SK-N-MC (cell line): ENCODE results near the gene POM121.
"Not testable (repeated sequence)": the region's sequence is repeated elsewhere in the genome, so short reads cannot be mapped to it uniquely, and the experiment has no call there.

Source experiments
- DNase-seq: peaks from one replicate; pipeline ENCODE4 v3.0.0-alpha.2; 2011; ENCODE audit warnings: low read depth, low spot score
- H3K27ac ChIP-seq: fragments of 200-600 bp; sonication (generic); 2 replicates; pipeline ENCODE4 v1.5.1; 2016; ENCODE audit warnings: mixed run types
- H3K36me3 ChIP-seq: fragments of 200-600 bp; sonication (generic); 2 replicates; pipeline ENCODE4 v1.6.1; 2017; ENCODE audit warnings: antibody characterized with exemption, low read length, mixed read lengths; ENCODE audit not compliant: insufficient read depth
- H3K4me3 ChIP-seq: fragments of 200-600 bp; sonication (generic); 2 replicates; pipeline ENCODE4 v1.5.1; 2016
- H3K9ac ChIP-seq: fragments of 200-600 bp; sonication (generic); 2 replicates; pipeline ENCODE4 v1.8.0; 2017; ENCODE audit warnings: mixed run types, mixed read lengths; ENCODE audit not compliant: insufficient read length
- H3K9me3 ChIP-seq: fragments of 200-600 bp; sonication (generic); 2 replicates; pipeline ENCODE4 v1.6.1; 2017; ENCODE audit warnings: low read depth, mild to moderate bottlenecking, antibody characterized with exemption, low read length, moderate library complexity, mixed read lengths

The POM121 gene

GRCh38 chr7:72976434-72976833 lies 51.5 kb downstream of the POM121 start:
- not testable (repeated sequence) for H3K9me3 ChIP-seq, H3K4me3 ChIP-seq, DNase-seq, H3K36me3 ChIP-seq, H3K27ac ChIP-seq, H3K9ac ChIP-seq

DNA sequence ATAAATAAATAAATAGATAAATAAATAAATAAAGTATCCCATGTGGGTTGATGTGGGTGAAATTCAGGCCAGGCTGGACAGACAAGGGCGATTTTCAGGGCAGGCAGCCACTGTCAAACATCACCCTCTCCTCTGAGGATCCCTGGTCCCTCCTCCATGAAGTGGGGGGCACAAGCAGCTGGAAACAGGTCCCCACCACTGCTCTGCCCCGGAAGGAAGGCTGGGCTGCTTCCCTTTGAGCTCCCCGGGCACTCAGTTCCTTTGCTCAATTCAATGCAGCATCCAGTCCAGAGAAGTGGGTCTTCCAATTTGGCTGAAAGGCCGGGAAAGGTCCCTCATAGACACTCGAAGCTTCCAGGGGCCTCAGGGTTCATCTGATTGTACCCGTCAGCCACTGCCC lies 55.5 kb downstream of the POM121 start:
- H3K9ac ChIP-seq, H3K27ac ChIP-seq, H3K36me3 ChIP-seq, H3K4me3 ChIP-seq, DNase-seq, H3K9me3 ChIP-seq: not testable (repeated sequence)

- H3K4me3 ChIP-seq, H3K27ac ChIP-seq, H3K36me3 ChIP-seq, DNase-seq, H3K9me3 ChIP-seq, H3K9ac ChIP-seq: not testable (repeated sequence)
Measured at GRCh38 chr7:72982084-72982483, 57.2 kb downstream of the POM121 start.

DNA sequence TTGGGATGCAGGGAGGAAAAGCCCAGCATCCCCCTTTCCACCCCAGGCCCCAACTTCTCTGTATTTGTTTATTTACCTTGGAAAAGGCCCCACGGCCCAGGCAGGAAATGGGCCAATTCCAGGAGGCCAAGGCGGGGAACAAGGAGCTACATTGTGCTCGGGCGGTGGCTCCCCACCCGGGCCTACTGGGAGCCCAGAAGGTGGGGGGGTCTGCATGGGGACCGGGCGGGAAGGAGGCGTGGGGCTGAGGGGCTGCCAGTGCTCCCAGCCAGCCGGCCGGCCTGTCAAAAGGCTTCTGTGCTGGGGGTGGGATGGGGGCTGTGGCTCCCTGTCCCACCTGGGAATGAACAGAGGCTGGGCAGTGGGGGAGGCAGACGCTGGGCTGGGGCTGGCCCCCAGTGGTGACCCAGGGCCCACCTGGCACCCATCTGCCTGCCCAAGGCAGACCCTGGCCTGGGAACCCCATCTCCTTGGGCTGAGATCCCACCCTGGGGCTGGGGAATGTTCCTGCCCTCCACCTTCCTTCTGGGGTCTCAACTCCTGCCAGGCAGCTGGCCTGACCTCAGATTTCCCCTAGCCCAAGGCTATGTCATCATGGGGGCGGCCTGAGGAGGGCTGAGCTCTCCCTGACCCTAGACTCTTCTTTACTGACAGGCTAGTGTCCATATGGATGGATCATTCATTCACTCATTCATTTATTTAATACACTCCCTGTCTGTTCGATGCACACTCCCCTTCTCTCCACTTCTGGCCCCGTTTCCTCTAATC lies 65.4 kb downstream of the POM121 start:
- not testable (repeated sequence) for H3K4me3 ChIP-seq, DNase-seq, H3K9me3 ChIP-seq, H3K36me3 ChIP-seq, H3K27ac ChIP-seq, H3K9ac ChIP-seq

- not testable (repeated sequence) for H3K36me3 ChIP-seq, H3K9me3 ChIP-seq, H3K27ac ChIP-seq, DNase-seq, H3K9ac ChIP-seq, H3K4me3 ChIP-seq
Measured at GRCh38 chr7:72995484-72995883, 70.6 kb downstream of the POM121 start.

- DNase-seq, H3K4me3 ChIP-seq, H3K27ac ChIP-seq, H3K36me3 ChIP-seq, H3K9me3 ChIP-seq, H3K9ac ChIP-seq: not testable (repeated sequence)
Measured at GRCh38 chr7:72997447-72997846, 72.6 kb downstream of the POM121 start.

GRCh38 chr7:72997887-72998468 lies 73.1 kb downstream of the POM121 start:
- H3K9ac ChIP-seq, H3K27ac ChIP-seq, DNase-seq, H3K36me3 ChIP-seq, H3K9me3 ChIP-seq, H3K4me3 ChIP-seq: not testable (repeated sequence)
